GM19193 (cell line): ENCODE measurements around the gene LPO.

Experiments
- POLR2A ChIP-seq: IDR thresholded peaks from 4 replicates; pipeline ENCODE4 v1.6.1; 2011; ENCODE audit not compliant: insufficient read depth, insufficient read length; ENCODE audit errors: extremely low read depth

LPO gene

DNA sequence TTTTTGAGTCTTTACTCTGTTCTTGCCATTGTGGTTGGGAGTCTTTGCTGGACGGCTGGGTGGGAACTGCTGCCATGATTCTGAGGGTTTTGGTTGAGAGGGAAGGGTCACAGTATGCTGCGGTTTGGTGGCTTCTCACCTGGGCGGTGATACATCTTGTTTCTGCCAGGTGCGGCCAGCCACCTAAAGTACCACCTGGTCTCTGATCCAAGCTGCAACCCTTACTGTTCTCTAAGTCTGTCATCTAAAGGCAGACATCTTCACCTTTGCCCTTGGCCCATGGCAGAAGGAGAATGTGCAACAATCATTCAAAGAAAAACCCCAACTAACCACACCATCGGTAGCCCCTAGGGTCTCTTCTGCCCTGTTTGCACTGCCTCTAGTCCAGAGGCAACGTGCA is 62.0 kb downstream of the LPO start:
- TF ChIP-seq POLR2A, result no peak

GRCh38 chr17:58301504-58302150 is 63.2 kb downstream of the LPO start:
- no peak for TF ChIP-seq POLR2A

DNA sequence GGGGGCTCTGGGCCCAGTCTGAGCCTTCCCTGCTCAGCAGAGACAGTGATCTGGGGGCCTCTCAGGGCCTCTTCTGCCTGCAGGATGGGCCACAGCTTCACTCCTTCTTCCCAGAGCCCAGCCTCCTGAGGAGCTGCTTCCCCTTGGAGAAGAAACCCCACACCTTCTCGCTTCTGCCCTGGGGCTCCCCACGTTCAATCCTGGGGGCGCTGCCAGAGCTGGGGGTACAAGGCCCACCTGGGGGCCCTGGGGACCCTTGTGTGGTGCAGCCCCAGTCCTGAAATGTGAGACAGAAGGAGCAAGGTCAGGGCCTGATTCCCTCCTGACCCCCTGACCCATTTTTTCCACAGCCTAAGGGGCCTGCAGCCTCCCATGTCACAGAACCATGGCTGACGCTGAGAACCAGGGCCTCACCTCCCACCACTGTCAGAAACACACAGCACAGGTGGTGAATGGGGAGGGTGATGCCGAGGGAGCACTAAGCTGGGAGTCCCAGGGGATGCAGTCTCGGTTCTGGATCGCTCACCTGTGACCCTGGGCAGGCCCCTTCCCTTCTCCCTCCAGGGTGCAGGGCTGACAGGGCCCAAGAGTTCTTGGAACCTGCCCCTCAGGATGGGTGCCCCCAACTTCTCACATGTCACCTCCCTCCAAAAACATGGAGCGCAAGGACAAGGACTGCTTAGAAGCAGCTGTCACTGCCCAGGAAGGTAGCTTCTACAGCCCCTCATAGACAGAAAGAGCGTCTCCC is 64.0 kb downstream of the LPO start:
- no peak for TF ChIP-seq POLR2A

- TF ChIP-seq POLR2A, result no peak
Observed at GRCh38 chr17:58302919-58303585, 64.7 kb downstream of the LPO start.

DNA sequence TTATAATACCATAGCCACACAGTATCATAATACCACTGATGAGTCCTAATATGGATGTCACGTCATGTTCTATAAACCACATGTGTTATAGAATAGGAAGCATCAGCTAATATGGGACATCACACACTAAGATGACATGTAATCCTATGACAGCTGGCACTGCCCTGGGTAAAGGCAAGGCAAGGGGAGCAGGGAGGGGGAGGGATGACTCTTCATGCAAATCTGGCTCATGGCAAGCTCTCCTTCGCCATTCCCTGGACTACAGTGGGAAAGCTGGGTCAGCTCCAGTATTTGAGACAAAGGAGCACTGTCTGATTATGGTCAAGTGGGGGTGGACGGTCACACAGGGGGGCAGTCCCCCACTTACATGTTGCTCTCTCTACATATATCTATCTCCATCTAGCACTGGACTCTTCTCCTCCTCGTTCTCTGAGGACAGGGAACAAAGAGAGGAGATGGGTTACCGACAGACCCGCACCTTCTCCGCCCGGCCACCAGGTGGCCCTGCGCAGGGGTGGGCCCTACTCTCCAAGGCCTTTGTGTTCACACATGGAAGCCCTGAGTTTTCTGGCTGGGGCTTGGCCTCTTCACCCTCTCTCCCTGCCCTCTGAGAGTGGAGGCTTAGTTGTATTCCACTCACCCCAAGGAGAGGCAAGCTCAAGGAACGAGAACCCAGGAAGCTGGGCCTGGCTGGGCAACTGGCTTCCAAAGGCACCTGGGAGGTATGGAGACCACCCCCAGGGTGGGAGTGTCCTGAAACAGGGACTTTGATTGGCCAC is 65.8 kb downstream of the LPO start:
- no peak for TF ChIP-seq POLR2A

GRCh38 chr17:58304750-58305486 is 66.5 kb downstream of the LPO start:
- no peak for TF ChIP-seq POLR2A

- no peak for TF ChIP-seq POLR2A
Observed at GRCh38 chr17:58305626-58306025, 67.2 kb downstream of the LPO start.

DNA sequence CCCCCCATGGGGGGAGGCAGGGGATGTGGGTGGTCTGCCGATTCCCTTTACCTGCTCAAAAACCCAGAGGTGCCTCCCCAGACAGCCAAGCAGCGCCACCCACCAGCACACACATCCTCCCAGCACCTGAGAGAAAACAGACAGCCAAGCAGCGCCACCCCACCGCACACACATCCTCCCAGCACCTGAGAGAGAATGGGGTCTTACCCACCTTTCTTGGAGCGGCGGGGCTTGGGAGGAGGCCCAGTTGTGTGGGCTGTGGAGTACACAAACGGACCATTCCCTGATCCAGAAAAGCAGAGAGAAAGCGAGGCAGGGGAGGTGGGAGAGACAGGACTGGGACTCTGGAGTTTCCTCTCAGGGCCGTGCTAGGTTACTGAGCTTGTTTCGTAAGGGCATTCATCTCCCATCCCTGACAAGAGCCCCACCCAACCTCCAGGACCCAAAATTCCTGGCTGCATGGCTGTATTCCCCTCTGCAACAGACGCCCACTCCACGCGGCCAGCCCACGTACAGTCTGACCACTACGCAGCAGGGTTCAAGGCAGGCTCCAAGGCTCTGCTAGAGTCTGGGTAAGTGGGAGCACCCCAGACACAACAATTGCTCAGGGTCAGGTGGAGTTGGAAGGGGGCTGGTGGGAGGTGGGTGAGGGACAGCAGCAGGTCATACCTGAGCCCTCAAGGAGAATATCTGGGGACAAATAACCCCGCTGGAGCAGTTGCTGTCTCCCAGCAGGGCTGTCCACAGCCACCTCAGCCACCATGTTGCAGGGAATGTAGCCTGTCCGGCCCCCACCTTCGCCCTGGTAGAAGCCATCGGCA is 68.0 kb downstream of the LPO start:
- TF ChIP-seq POLR2A, result no peak

- TF ChIP-seq POLR2A, result no peak
Observed at GRCh38 chr17:58307468-58308172, 69.2 kb downstream of the LPO start.

GRCh38 chr17:58308173-58308984 is 70.0 kb downstream of the LPO start:
- no peak for TF ChIP-seq POLR2A

GRCh38 chr17:58308985-58309917 is 70.9 kb downstream of the LPO start:
- no peak for TF ChIP-seq POLR2A
